HG03558 (cell line): ENCODE results near the gene SLC38A9.
"Not testable (repeated sequence)": the region's sequence is repeated elsewhere in the genome, so short reads cannot be mapped to it uniquely, and the experiment has no call there.

ENCODE experiments used
- ATAC-seq: cut with Tn5 transposase; IDR thresholded peaks from one replicate; pipeline ENCODE4 v1.9.1; 2021; ENCODE audit warnings: moderate number of reproducible peaks; ENCODE audit not compliant: unreplicated experiment; ENCODE audit errors: extremely low read depth

SLC38A9 gene

DNA sequence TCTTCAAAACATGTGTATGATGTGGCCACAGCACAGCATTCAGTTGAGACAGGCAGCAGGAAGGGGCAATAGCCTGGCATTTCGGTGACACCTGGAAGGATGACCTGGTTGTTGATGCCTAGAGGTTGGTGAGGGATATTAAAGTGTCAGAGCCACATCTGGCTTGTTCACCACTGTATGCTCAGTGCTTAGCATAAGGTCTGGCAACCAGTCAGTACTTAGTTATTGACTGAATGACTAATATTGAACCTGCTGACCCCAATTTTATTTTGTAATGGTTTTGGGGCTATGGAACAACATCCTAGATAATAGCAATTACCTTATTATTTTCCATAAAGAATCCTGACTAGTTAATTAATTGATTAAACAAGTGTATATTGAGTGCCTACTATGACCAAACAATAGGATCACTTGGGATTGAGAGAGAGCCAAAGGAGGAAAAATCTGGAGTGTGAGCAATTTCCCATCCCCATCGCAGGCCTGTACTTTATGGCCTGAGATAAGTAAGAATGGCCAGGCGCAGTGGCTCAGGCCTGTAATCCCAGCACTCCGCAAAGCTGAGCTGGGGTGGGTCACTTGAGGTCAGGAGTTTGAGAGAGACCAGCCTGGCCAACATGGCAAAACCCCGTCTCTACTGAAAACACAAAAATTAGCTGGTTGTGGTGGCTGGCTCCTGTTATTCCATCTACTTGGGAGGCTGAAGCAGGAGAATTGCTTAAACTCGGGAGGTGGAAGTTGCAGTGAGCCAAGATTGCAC is 91.9 kb downstream of the SLC38A9 start:
- ATAC-seq = no peak

DNA sequence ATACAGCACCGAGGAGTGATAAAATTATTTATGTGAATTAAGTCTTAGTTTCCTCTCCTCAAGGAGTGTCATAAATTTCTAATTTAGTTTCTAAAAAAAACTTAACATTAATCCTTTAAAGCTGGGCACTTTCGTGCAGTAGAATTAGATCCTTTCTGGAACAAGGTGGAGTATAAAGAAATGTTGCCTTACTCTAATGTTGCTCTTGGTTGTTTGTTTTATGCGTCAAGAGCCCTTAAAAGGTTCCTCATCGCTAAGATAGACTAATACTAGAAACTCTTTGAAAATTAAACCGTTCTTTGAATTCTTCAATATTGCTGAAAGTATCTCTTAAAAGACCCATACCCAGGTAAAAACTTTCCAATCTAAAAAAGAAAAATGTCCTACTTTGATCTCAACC is 93.8 kb downstream of the SLC38A9 start:
- no peak for ATAC-seq

DNA sequence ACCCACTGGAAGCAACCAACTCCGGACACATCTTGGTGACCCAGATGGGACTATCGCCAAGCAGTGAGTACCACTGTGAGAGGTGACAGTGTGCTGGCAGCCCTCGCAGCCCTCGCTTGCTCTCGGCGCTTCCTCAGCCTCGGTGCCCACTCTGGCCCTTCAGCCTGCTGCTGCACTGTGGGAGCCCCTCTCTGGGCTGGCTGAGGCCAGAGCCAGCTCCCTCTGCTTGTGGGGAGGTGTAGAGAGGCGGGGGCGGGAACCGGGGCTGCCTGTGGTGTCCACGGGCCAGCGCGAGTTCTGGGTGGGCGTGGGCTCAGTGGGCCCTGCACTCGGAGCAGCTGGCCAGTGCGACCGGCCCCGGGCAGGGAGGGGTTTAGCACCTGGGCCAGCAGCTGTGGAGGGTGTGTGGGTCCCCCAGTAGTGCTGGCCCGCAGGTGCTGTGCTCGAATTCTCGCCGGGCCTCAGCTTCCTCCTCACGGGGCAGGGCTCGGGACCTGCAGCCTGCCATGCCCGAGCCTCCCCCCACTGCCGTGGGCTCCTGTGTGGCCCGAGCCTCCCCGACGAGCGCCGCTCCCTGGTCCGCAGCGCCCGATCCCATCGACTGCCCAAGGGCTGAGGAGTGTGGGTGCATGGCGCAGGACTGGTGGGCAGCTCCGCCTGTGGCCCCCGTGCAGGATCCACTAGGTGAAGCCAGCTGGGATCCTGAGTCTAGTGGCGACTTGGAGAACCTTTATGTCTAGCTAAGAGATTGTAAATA is 98.8 kb downstream of the SLC38A9 start:
- no peak for ATAC-seq

GRCh38 chr5:55610542-55610941 is 101.6 kb downstream of the SLC38A9 start:
- ATAC-seq = no peak

DNA sequence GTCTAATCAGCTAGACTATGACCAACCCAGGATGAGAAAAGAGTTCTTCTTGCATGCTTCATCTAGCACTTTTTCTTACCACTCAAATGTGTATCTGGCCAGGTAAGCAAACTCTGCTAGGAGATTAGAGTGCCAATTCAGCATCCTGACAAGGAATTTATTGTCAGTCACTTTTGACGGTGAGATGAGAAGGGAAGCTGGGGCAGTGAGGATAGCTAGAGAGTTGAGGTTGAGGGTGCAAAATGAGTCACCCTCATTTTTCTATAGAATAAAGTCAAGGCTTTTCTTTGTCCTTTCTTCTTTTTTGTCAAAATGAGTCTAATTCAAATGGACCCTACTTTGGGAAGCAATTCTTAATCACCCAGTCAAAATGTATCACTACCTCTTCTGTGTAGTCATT is 102.7 kb downstream of the SLC38A9 start:
- no peak for ATAC-seq

DNA sequence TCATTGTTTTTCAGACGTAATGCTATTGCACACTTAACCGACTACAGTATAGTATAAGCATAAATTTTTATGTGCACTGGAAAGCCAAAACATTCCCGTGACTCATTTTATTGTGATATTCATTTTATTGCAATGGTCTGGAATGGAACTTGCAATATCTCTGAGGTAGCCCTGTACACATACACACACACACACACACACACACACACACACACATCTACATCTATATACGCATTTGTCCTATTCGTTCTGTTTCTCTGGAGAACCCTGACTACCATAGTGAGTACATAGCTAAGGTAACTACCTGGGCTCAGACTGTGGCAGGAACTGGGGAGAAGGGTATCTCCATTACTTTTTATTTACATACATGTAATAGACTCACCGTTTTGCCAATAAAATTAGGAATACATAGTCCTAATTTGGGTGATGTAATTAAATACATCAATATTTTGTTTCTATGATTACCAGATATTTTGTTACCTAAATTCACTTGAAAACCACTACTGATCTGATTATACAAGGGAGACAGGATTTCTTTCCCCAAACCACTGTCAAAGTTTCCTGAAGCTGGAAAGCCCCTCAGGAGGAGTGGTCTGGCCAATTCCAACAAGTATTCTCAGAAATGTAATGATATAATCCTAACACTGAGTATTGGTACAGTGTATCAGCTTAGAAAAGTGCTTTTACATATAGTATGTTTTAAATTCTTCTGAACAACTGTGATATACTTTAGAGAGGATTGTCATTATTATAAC is 103.4 kb downstream of the SLC38A9 start:
- no peak for ATAC-seq

DNA sequence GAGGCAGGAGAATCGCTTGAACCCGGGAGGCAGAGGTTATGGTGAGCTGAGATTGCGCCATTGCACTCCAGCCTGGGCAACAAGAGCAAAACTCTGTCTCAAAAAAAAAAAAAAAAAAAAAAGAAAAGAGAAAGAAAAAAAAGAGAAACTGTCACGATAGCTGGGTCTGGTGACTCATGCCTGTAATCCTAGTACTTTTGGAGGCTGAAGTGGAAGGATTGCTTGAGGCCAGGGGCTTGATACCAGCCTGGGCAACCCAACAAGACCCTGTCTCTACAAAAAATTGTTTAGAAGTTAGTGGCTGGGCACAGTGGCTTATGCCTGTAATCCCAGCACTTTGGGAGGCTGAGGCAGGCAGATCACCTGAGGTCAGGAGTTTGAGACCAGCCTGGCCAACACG is 104.8 kb downstream of the SLC38A9 start:
- ATAC-seq = not testable (repeated sequence)

DNA sequence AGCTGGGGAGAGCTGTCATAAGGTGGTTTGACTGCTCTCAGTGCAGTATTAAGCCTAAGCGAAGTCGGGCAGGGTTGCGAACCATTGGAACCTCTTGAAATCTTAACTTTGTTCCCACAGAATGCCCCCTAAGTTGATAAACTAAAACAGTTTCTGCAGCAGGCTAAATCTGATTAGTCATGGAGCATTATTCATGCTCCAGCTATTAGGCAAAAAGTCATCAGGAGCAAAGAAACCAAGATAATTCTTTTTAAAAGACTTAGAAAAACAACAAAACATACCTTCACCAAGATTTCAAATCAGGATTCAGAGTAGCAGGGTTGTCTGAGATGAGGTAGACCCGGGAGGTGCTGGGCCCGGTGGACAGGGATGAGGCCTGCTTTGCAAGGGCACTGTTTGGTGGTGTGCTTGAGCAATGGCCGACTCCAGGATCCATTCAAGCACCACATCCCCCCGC is 107.5 kb downstream of the SLC38A9 start:
- ATAC-seq = no peak

- no peak for ATAC-seq
Observed at GRCh38 chr5:55603922-55604321, 108.2 kb downstream of the SLC38A9 start.

DNA sequence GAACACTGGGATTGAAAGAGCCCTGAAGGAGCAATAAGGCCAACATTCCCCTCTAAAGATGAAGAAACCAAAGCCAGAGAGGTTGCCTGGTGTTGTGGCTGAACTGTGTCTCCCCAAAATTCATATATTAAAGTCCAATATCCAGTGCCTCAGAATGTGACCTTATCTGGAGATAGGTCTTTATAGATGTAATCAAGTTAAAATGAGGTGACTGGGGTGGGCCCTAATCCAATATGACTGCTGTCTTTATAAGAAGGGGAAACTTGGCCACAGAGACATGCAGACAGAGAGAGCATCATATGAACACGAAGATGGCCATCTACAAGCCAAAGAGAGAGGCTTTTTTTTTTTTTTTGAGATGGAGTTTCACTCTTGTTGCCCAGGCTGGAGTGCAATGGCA is 110.5 kb downstream of the SLC38A9 start:
- no peak for ATAC-seq

DNA sequence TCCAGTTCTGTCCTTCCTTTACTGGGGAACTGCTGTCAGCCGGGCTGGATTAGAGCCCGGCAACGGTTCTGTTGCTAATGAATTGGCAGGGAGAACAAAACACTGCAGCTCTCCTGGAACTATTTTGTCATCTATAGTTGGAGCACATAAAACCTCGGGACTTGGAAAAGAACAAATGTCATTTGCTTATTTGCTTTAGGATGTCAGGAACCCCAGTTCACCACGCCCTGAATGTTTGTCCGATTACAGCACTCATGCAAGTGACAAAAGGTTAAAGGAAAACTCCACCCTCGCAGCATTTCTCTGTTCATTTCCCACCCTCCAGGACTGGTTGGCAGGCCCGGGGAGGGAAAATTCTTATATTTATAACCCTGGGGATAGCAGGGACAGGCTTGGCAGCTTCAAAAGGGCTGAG is 110.9 kb downstream of the SLC38A9 start:
- no peak for ATAC-seq

GRCh38 chr5:55600497-55601203 is 111.5 kb downstream of the SLC38A9 start:
- no peak for ATAC-seq

DNA sequence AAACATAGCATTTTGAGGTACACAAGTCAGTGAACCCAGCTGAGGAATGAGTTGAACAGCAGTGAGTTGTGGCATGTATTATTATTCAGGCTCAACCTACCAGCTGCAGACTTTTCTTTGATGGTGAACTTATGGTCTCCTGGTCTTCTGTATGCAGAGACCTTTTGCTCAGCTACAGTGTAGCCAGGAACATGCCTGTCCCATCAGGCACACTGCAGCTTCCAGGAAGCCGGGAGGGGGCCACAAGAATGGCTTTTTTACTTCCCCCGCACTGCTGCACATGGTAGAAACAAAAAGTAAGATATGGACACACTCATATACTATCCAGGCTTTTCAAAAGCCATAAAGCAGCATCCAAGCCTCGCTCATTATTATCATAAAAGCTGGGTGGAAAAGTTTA is 112.0 kb downstream of the SLC38A9 start:
- ATAC-seq = no peak

GRCh38 chr5:55599148-55600050 is 112.7 kb downstream of the SLC38A9 start:
- ATAC-seq = no peak

- ATAC-seq = no peak
Observed at GRCh38 chr5:55597014-55597981, 114.8 kb downstream of the SLC38A9 start.

DNA sequence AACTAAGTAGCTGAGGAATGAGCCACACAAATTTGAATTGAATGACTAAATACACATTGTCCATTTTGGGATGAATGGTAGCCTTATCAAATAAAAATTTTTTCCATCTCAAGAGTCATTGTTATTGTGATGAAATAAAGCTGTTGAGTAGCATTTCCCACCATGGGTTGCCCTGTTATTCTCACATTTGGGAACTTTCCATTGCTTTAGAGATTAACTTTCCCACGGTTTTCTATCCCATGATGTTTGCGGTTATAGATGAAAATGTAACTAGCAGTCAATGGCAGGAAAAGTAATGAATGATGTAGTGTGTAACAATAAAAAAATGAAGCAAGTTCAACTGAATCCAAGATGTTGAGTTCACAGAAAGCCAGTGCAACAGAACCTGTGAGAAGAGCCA is 117.5 kb downstream of the SLC38A9 start:
- ATAC-seq = no peak

- no peak for ATAC-seq
Observed at GRCh38 chr5:55593115-55593472, 119.0 kb downstream of the SLC38A9 start.

DNA sequence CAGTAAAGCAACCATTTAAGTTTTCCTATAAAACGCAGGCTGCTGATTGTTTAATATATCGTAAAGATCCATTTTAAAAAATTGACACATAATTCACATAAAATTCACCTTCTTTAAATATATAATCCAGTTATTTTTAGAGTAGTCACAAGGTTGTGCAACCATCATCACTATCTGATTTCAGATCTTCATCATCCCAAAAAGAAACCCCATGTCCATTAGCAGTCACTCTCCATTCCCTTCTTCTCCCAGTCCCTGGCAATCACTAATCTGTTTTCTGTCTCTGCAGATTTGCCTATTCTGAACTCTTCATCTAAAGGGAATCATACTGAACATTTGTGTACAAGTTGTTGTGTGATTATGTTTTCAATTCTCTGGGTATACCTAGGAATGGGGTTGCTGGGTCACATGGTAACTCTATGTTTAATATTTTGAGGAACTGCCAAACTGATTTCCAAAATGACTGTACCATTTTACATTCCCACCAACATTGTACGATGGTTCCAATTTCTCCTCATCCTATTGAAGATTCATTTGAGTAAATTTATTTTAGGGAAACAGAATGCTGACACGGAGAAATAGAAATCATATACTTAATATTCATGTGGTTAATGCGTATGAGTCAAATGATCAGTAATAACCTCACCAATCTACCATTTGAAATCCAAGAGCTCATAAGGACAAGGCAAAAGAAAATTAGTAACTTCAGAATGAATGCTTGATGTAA is 119.6 kb downstream of the SLC38A9 start:
- ATAC-seq = no peak
